Panc1 (cell line): ENCODE measurements around the gene CALHM1. TPM values are rescaled to one million over a fixed set of nuclear protein-coding genes. Genes with fewer than 3 reads are reported as not detected.

Experiments used
- ATAC-seq: fragments of 200-7000 bp; cut with Tn5 transposase; 2 replicates; pipeline ENCODE4 v1.9.1; 2020; ENCODE audit warnings: mild to moderate bottlenecking, moderate library complexity
- BruUV-seq: library from RNA; stranded (reverse); fragments of 400-500 nt; replicated peaks from 2 replicates; lab custom pipeline; 2021; lab: Mats Ljungman, UMichigan
- CTCF ChIA-PET: fragments of 300-600 bp; sonication (Branson Sonifier 250); formaldehyde crosslinking; loops from one replicate; lab custom pipeline; 2022; ENCODE audit warnings: antibody characterized with exemption; lab: Charles Lee
- POLR2A ChIA-PET: fragments of 300-600 bp; sonication (Branson Sonifier 250); formaldehyde crosslinking; loops from one replicate; lab custom pipeline; 2022; ENCODE audit warnings: antibody characterized with exemption; lab: Charles Lee
- DNase-seq: peaks from one replicate; pipeline ENCODE4 v3.0.0-alpha.2; 2010; ENCODE audit warnings: low read depth, low spot score
- H3K27ac ChIP-seq: 2 replicates; pipeline ENCODE4 v1.5.1; 2011; ENCODE audit warnings: mild to moderate bottlenecking, low read length, inconsistent platforms
- H3K27me3 ChIP-seq: fragments of 200-500 bp; sonication (Bioruptor generic); 2 replicates; pipeline ENCODE4 v1.6.0; 2014; ENCODE audit warnings: low read length, inconsistent platforms; ENCODE audit not compliant: control insufficient read depth, insufficient read depth
- H3K36me3 ChIP-seq: fragments of 200-500 bp; sonication (Bioruptor generic); 2 replicates; pipeline ENCODE4 v1.5.1; 2014; ENCODE audit warnings: inconsistent platforms, mild to moderate bottlenecking, low read length, moderate library complexity; ENCODE audit not compliant: control insufficient read depth, insufficient read depth
- H3K4me1 ChIP-seq: 2 replicates; pipeline ENCODE4 v1.5.1; 2011; ENCODE audit warnings: inconsistent platforms, mild to moderate bottlenecking, low read length, moderate library complexity; ENCODE audit not compliant: control insufficient read depth, insufficient read depth
- H3K4me3 ChIP-seq, 2 experiments: 2 replicates each; pipeline ENCODE4 v1.5.1; 2011 to 2012; ENCODE audit warnings: low read depth in 2 of 2, low read length in 2 of 2, mild to moderate bottlenecking in 2 of 2, inconsistent platforms in 1 of 2, moderate library complexity in 1 of 2
- H3K9me3 ChIP-seq: fragments of 200-500 bp; sonication (Bioruptor generic); 2 replicates; pipeline ENCODE4 v1.5.1; 2014; ENCODE audit warnings: low read depth, mild to moderate bottlenecking, inconsistent platforms, low read length, moderate library complexity; ENCODE audit not compliant: control insufficient read depth, insufficient read depth
- CTCF ChIP-seq: fragments of 450-650 bp; IDR thresholded peaks from 2 replicates; pipeline ENCODE4 v1.5.1; 2017; ENCODE audit warnings: mild to moderate bottlenecking
- POLR2AphosphoS5 ChIP-seq: IDR thresholded peaks from 2 replicates; pipeline ENCODE4 v1.6.1; 2012; ENCODE audit warnings: mild to moderate bottlenecking, low read depth, low read length, moderate library complexity
- REST ChIP-seq, 2 experiments: IDR thresholded peaks; 2 replicates each; pipeline ENCODE4 v1.6.1; 2011 to 2012; ENCODE audit warnings: low read depth in 2 of 2, control low read depth in 1 of 2, low read length in 1 of 2, mild to moderate bottlenecking in 1 of 2, moderate library complexity in 1 of 2; ENCODE audit not compliant: insufficient read depth in 1 of 2
- SIN3A ChIP-seq: IDR thresholded peaks from 2 replicates; pipeline ENCODE4 v1.6.1; 2012; ENCODE audit warnings: low read depth, mild to moderate bottlenecking, low read length, moderate library complexity, borderline replicate concordance; ENCODE audit not compliant: insufficient read depth
- TCF7L2 ChIP-seq: IDR thresholded peaks from 2 replicates; pipeline ENCODE4 v1.6.1; 2011; ENCODE audit warnings: mild to moderate bottlenecking, low read depth, low read length, inconsistent platforms
- in situ Hi-C: cut with HindIII; loops from 2 replicates; pipeline ENCODE4 v1.10.0; 2016; ENCODE audit warnings: low sequenced_read_pairs, low pct_unique_long_range_greater_than_20kb
- intact Hi-C: fragments of 100-400 bp; cut with micrococcal nuclease; formaldehyde crosslinking; loops from one replicate; pipeline ENCODE4 v1.10.0; 2022; ENCODE audit not compliant: unreplicated experiment
- total RNA-seq: library from RNA; stranded (reverse); gene quantifications from one replicate; pipeline ENCODE4 v1.2.1, GENCODE V29; 2021; ENCODE audit not compliant: unreplicated experiment

Gene CALHM1
- total RNA-seq, 1 experiment from 2014 or later = not detected

GRCh38 chr10:103500481-103500880 is 41.8 kb upstream of the CALHM1 start:
- in situ Hi-C loops = no loop called here
- intact Hi-C loops = no loop called here
- ChIA-PET CTCF (interaction anchor here (0.5 kb wide), 1 partner anchor 35 kb away, joined by 3 read pairs; no protein-coding TSS in a partner anchor), POLR2A (interaction anchor here (0.5 kb wide), 1 partner anchor 146 kb away, joined by 6 read pairs; no protein-coding TSS in a partner anchor)
- no peak overlapping the region for H3K27ac ChIP-seq
- TF ChIP-seq POLR2AphosphoS5 = no peak
- no peak for TF ChIP-seq CTCF
- no peak for TF ChIP-seq SIN3A
- TF ChIP-seq TCF7L2 = no peak
- TF ChIP-seq REST (IDR thresholded peaks at IDR 0.05; ENCODE audit: insufficient read depth in 1 of 2, low read depth in 2 of 2, low read length in 1 of 2) = no peak
- DNase-seq (no peak), ATAC-seq (no peak)
- H3K27me3 ChIP-seq = peaks cover 21% of the 10 kb centered on the region
- H3K9me3 ChIP-seq = no peaks in the 10 kb centered on the region
- no peak overlapping the region for H3K4me3 ChIP-seq
- BruUV-seq = no TSS peak
- no peaks in the 10 kb centered on the region for H3K36me3 ChIP-seq
- peaks cover 4% of the 10 kb centered on the region; the same call in 1 of the 2 replicates for H3K4me1 ChIP-seq

GRCh38 chr10:103499881-103500280 is 41.2 kb upstream of the CALHM1 start:
- in situ Hi-C loops (no loop called here), intact Hi-C loops (no loop called here)
- ChIA-PET POLR2A (no interaction called here), CTCF (interaction anchor here (0.6 kb wide), 1 partner anchor 43 kb away, joined by 16 read pairs; no protein-coding TSS in a partner anchor)
- Histone ChIP-seq H3K36me3 (no peaks in the 10 kb centered on the region), H3K4me3 (no peak overlapping the region), H3K4me1 (peaks cover 4% of the 10 kb centered on the region; the same call in 1 of the 2 replicates), H3K27ac (no peak overlapping the region), H3K27me3 (peaks cover 26% of the 10 kb centered on the region), H3K9me3 (no peaks in the 10 kb centered on the region)
- ATAC-seq (no peak), DNase-seq (no peak)
- no peak for TF ChIP-seq REST (IDR thresholded peaks at IDR 0.05; ENCODE audit: insufficient read depth in 1 of 2, low read depth in 2 of 2, low read length in 1 of 2)
- no peak for TF ChIP-seq POLR2AphosphoS5
- no peak for TF ChIP-seq CTCF
- no peak for TF ChIP-seq TCF7L2
- TF ChIP-seq SIN3A = no peak
- no TSS peak for BruUV-seq
